Vagina (tissue), 2 donors: ENCODE results near the gene HECW1. TPM values are rescaled to one million over a fixed set of nuclear protein-coding genes. Genes with fewer than 3 reads are reported as not detected.

Experiments used
- DNase-seq, 2 donors: peaks; one replicate each; pipeline ENCODE4 v3.0.0-alpha.2; 2017; ENCODE audit errors: extremely low spot score in 2 of 2
- H3K27ac ChIP-seq: fragments of 200-600 bp; sonication (generic); one replicate; pipeline ENCODE4 v1.5.1; 2019
- H3K27me3 ChIP-seq: fragments of 200-600 bp; sonication (generic); one replicate; pipeline ENCODE4 v1.5.1; 2019
- H3K36me3 ChIP-seq, 2 donors: fragments of 200-600 bp; sonication (generic); one replicate each; pipeline ENCODE4 v1.5.1; 2017 to 2019
- H3K4me1 ChIP-seq: fragments of 200-600 bp; sonication (generic); one replicate; pipeline ENCODE4 v1.5.1; 2019
- H3K4me3 ChIP-seq, 2 donors: fragments of 200-600 bp; sonication (generic); 1 replicate in 1 of 2; 2 replicates in 1 of 2; pipeline ENCODE4 v1.5.1; 2016 to 2019
- H3K9me3 ChIP-seq: fragments of 200-600 bp; sonication (generic); one replicate; pipeline ENCODE4 v1.5.1; 2019
- POLR2A ChIP-seq, 2 donors: fragments of 450-650 bp; IDR thresholded peaks; one replicate each; pipeline ENCODE4 v1.6.1; 2017; ENCODE audit warnings: antibody characterized with exemption in 2 of 2, mild to moderate bottlenecking in 2 of 2, moderate library complexity in 2 of 2
- POLR2AphosphoS5 ChIP-seq, 2 donors: sonication (generic); formaldehyde crosslinking; IDR thresholded peaks; one replicate each; pipeline ENCODE4 v1.9.0; 2017; ENCODE audit warnings: antibody characterized with exemption in 2 of 2, mild to moderate bottlenecking in 2 of 2, low read depth in 1 of 2; ENCODE audit not compliant: insufficient read depth in 1 of 2
- intact Hi-C: fragments of 100-400 bp; cut with DNase I; formaldehyde crosslinking; loops from one replicate; pipeline ENCODE4 v1.15.1; 2023
- total RNA-seq: library from RNA; depleted of rRNA; stranded (reverse); fragments of >200 nt; gene quantifications from one replicate; pipeline ENCODE4 v1.2.3, GENCODE V29; 2016
- TF ChIP-seq, protein P1 (sequence below), 3 experiments: fragments of 450-650 bp in 2 of 3; fragments of 200-600 bp in 1 of 3; sonication (generic) in 1 of 3; IDR thresholded peaks; one replicate each; pipeline ENCODE4 v1.5.1; 2017 to 2019; ENCODE audit warnings: antibody characterized with exemption in 3 of 3, mild to moderate bottlenecking in 2 of 3, moderate library complexity in 2 of 3

The HECW1 gene
- total RNA-seq, 1 donor from 2014 or later = 2.5 TPM

- Histone ChIP-seq H3K27me3 (no peaks in the 10 kb centered on the region), H3K36me3 (no peaks in the 10 kb centered on the region), H3K27ac (no peak overlapping the region), H3K9me3 (no peaks in the 10 kb centered on the region), H3K4me1 (no peaks in the 10 kb centered on the region), H3K4me3 (no peak overlapping the region)
- no peak for DNase-seq
- no peak for TF ChIP-seq POLR2A (IDR thresholded peaks at IDR 0.05)
- TF ChIP-seq, protein P1, sequence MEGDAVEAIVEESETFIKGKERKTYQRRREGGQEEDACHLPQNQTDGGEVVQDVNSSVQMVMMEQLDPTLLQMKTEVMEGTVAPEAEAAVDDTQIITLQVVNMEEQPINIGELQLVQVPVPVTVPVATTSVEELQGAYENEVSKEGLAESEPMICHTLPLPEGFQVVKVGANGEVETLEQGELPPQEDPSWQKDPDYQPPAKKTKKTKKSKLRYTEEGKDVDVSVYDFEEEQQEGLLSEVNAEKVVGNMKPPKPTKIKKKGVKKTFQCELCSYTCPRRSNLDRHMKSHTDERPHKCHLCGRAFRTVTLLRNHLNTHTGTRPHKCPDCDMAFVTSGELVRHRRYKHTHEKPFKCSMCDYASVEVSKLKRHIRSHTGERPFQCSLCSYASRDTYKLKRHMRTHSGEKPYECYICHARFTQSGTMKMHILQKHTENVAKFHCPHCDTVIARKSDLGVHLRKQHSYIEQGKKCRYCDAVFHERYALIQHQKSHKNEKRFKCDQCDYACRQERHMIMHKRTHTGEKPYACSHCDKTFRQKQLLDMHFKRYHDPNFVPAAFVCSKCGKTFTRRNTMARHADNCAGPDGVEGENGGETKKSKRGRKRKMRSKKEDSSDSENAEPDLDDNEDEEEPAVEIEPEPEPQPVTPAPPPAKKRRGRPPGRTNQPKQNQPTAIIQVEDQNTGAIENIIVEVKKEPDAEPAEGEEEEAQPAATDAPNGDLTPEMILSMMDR (IDR thresholded peaks at IDR 0.05) = no peak
- TF ChIP-seq POLR2AphosphoS5 (IDR thresholded peaks at IDR 0.05; ENCODE audit: insufficient read depth in 1 of 2, low read depth in 1 of 2) = no peak
- intact Hi-C loops = no loop called here
These were observed 52.3 kb downstream of the HECW1 start for GRCh38 chr7:43164757-43165156.

DNA sequence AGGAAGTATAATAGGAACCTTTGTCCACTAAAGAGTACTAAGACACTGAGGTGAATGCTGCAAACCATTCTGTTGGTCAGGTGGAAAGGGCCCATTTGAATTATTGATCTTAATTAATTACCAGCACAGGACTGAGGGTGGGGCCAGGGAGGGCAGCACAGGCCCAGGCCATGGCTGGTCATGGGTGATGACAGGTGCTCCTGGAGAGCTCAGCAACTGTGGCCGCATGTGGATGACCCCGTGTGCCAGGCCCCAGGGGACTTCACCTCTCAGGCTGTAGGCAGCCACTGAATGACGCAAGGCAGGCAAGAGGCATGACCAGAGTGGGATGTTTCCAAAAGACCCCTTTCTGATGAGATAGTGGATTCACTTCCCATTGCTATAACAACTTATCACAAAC lies 54.2 kb downstream of the HECW1 start:
- no peaks in the 10 kb centered on the region for H3K4me1 ChIP-seq
- no peak overlapping the region for H3K27ac ChIP-seq
- no peaks in the 10 kb centered on the region for H3K27me3 ChIP-seq
- H3K36me3 ChIP-seq = no peaks in the 10 kb centered on the region
- H3K4me3 ChIP-seq = no peak overlapping the region
- TF ChIP-seq POLR2A (IDR thresholded peaks at IDR 0.05) (no peak), POLR2AphosphoS5 (IDR thresholded peaks at IDR 0.05; ENCODE audit: insufficient read depth in 1 of 2, low read depth in 1 of 2) (no peak)
- TF ChIP-seq, protein P1 (IDR thresholded peaks at IDR 0.05) = no peak
- intact Hi-C loops = no loop called here
- no peaks in the 10 kb centered on the region for H3K9me3 ChIP-seq
- no peak for DNase-seq

- Histone ChIP-seq H3K4me1 (no peaks in the 10 kb centered on the region), H3K4me3 (no peak overlapping the region), H3K9me3 (no peaks in the 10 kb centered on the region), H3K36me3 (no peaks in the 10 kb centered on the region), H3K27ac (no peak overlapping the region), H3K27me3 (no peaks in the 10 kb centered on the region)
- TF ChIP-seq POLR2AphosphoS5 (IDR thresholded peaks at IDR 0.05; ENCODE audit: insufficient read depth in 1 of 2, low read depth in 1 of 2) (no peak), POLR2A (IDR thresholded peaks at IDR 0.05) (no peak)
- TF ChIP-seq, protein P1 (IDR thresholded peaks at IDR 0.05) = no peak
- intact Hi-C loops = no loop called here
- DNase-seq = no peak
These were observed 56.6 kb downstream of the HECW1 start for GRCh38 chr7:43169076-43169475.

DNA sequence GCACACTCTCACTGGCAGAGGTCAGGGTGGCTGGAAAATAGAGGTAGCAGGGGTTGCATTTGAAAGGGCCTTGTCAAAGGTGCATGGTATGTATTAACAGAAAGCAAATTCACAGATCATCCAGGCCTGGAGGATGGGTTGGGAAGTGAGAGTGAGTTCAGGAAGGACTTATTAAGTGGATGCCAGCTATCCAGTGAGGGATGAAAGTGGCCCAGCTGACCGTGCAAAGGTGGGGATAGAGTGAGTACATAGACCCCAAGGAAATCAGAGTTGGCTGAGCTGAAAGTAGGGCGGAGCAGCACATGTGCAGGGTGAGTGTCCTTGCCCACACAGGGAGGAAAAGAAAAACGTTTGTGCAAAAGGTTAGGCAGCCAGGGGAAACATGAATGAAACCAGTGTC lies 58.1 kb downstream of the HECW1 start:
- no peak overlapping the region for H3K27ac ChIP-seq
- intact Hi-C loops = no loop called here

DNA sequence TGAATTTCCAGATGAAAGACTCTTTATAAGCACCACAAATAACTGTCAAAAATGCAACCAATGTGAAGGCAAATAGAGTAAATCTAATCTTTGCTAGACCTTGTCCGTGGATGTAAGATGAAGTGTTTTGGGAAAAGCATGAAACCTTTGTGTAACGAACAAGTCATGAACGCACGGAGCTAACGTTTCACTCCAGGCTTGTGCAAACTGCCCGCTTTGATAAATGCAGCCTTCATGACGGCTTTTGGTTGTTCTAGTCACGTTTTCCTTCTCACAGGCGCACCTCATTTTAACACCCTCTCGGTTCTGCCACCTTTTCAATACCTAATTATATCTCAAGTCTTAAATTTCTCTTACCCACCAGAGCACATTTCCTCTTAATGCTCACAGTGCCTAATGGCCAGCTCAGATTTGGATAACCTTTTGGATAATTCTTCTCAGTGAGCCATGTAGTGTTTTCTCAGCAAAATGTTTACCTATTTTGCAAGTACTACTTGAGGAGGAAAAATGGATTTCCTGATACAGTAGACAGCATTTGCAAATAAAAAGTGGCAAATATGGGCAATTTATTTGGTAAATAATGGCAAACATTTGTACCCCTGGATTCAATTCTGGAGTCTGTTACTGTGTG lies 63.2 kb downstream of the HECW1 start:
- Histone ChIP-seq H3K36me3 (no peaks in the 10 kb centered on the region), H3K4me1 (no peaks in the 10 kb centered on the region), H3K27ac (no peak overlapping the region), H3K9me3 (no peaks in the 10 kb centered on the region), H3K4me3 (no peak overlapping the region), H3K27me3 (no peaks in the 10 kb centered on the region)
- intact Hi-C loops = no loop called here
- TF ChIP-seq POLR2AphosphoS5 (IDR thresholded peaks at IDR 0.05; ENCODE audit: insufficient read depth in 1 of 2, low read depth in 1 of 2) (no peak), POLR2A (IDR thresholded peaks at IDR 0.05) (no peak)
- TF ChIP-seq, protein P1 (IDR thresholded peaks at IDR 0.05) = no peak
- no peak for DNase-seq

More for the DNA sequence above, 58.1 kb downstream of the HECW1 start:
- H3K36me3 ChIP-seq = no peaks in the 10 kb centered on the region
- H3K9me3 ChIP-seq = no peaks in the 10 kb centered on the region
- no peaks in the 10 kb centered on the region for H3K4me1 ChIP-seq
- TF ChIP-seq, protein P1 (IDR thresholded peaks at IDR 0.05) = no peak
- no peak for TF ChIP-seq POLR2AphosphoS5 (IDR thresholded peaks at IDR 0.05; ENCODE audit: insufficient read depth in 1 of 2, low read depth in 1 of 2)
- TF ChIP-seq POLR2A (IDR thresholded peaks at IDR 0.05) = no peak
- H3K4me3 ChIP-seq = no peak overlapping the region
- DNase-seq = no peak
- H3K27me3 ChIP-seq = no peaks in the 10 kb centered on the region
